SK-N-SH treated with all-trans-retinoic acid at 6 μM for 48 hours (cell line): ENCODE results near the gene FCHSD2.

Source experiments
- ATAC-seq: fragments of 200-7000 bp; cut with Tn5 transposase; 3 replicates; pipeline ENCODE4 v1.9.1; 2020; ENCODE audit warnings: mild to moderate bottlenecking, moderate library complexity
- ARNTL ChIP-seq: fragments of 450-650 bp; formaldehyde crosslinking; IDR thresholded peaks from 2 replicates; pipeline ENCODE4 v1.5.0; 2020; ENCODE audit warnings: low read depth, mild to moderate bottlenecking, moderate library complexity, borderline replicate concordance
- BACH2 ChIP-seq: fragments of 250-450 bp; sonication (Bioruptor Pico); IDR thresholded peaks from 2 replicates; pipeline ENCODE4 v1.9.0; 2021; ENCODE audit warnings: mild to moderate bottlenecking, borderline replicate concordance
- CREB5 ChIP-seq: fragments of 250-450 bp; sonication (Bioruptor Pico); IDR thresholded peaks from 2 replicates; pipeline ENCODE4 v1.5.1; 2020; ENCODE audit warnings: low read depth, mild to moderate bottlenecking, moderate library complexity
- CSDC2 ChIP-seq: fragments of 250-450 bp; sonication (Bioruptor Pico); IDR thresholded peaks from 2 replicates; pipeline ENCODE4 v1.5.0; 2020; ENCODE audit warnings: mild to moderate bottlenecking, moderate library complexity
- CSRNP3 ChIP-seq: fragments of 250-450 bp; sonication (Bioruptor Pico); IDR thresholded peaks from 2 replicates; pipeline ENCODE4 v1.5.1; 2021; ENCODE audit warnings: mild to moderate bottlenecking, moderate library complexity
- ESRRG ChIP-seq: fragments of 250-450 bp; sonication (Bioruptor Pico); IDR thresholded peaks from 2 replicates; pipeline ENCODE4 v1.6.1; 2021; ENCODE audit warnings: mild to moderate bottlenecking
- GLIS3 ChIP-seq: fragments of 250-450 bp; sonication (Bioruptor Pico); IDR thresholded peaks from 2 replicates; pipeline ENCODE4 v1.5.0; 2020; ENCODE audit warnings: mild to moderate bottlenecking, moderate library complexity
- ISL1 ChIP-seq: fragments of 250-450 bp; sonication (Bioruptor Pico); IDR thresholded peaks from 2 replicates; pipeline ENCODE4 v2.1.2; 2022; ENCODE audit warnings: mild to moderate bottlenecking, moderate library complexity
- OSR1 ChIP-seq: fragments of 250-450 bp; sonication (Bioruptor Pico); IDR thresholded peaks from 2 replicates; pipeline ENCODE4 v1.8.0; 2022; ENCODE audit warnings: moderate library complexity, mild to moderate bottlenecking, inconsistent platforms
- PATZ1 ChIP-seq: fragments of 250-450 bp; sonication (Bioruptor Pico); IDR thresholded peaks from 2 replicates; pipeline ENCODE4 v1.8.0; 2020; ENCODE audit warnings: mild to moderate bottlenecking, moderate library complexity, borderline replicate concordance
- POU6F1 ChIP-seq: fragments of 250-450 bp; sonication (Bioruptor Pico); IDR thresholded peaks from 2 replicates; pipeline ENCODE4 v1.8.0; 2021; ENCODE audit warnings: low read depth, mild to moderate bottlenecking, moderate library complexity, borderline replicate concordance
- PPARA ChIP-seq: fragments of 250-450 bp; sonication (Bioruptor Pico); IDR thresholded peaks from 2 replicates; pipeline ENCODE4 v1.5.0; 2020; ENCODE audit warnings: mild to moderate bottlenecking, borderline replicate concordance
- RARB ChIP-seq: fragments of 250-450 bp; sonication (Bioruptor Pico); IDR thresholded peaks from 2 replicates; pipeline ENCODE4 v1.8.0; 2021; ENCODE audit warnings: mild to moderate bottlenecking, moderate library complexity
- SNAI2 ChIP-seq: fragments of 250-450 bp; sonication (Bioruptor Pico); IDR thresholded peaks from 2 replicates; pipeline ENCODE4 v1.5.0; 2020; ENCODE audit warnings: mild to moderate bottlenecking, moderate library complexity
- TCF4 ChIP-seq: fragments of 250-450 bp; sonication (Bioruptor Pico); IDR thresholded peaks from 2 replicates; pipeline ENCODE4 v1.8.0; 2021; ENCODE audit warnings: mild to moderate bottlenecking, moderate library complexity, borderline replicate concordance
- TOX ChIP-seq: fragments of 250-450 bp; sonication (Bioruptor Pico); IDR thresholded peaks from 2 replicates; pipeline ENCODE4 v1.8.0; 2021; ENCODE audit warnings: mild to moderate bottlenecking, moderate library complexity, borderline replicate concordance
- TSHZ2 ChIP-seq: fragments of 250-450 bp; sonication (Bioruptor Pico); IDR thresholded peaks from 2 replicates; pipeline ENCODE4 v1.5.0; 2020; ENCODE audit warnings: mild to moderate bottlenecking, moderate library complexity
- ZC3H10 ChIP-seq: fragments of 250-450 bp; sonication (Bioruptor Pico); IDR thresholded peaks from 2 replicates; pipeline ENCODE4 v1.5.1; 2021; ENCODE audit warnings: mild to moderate bottlenecking, moderate library complexity
- ZFP3 ChIP-seq: fragments of 250-450 bp; sonication (Bioruptor Pico); IDR thresholded peaks from 2 replicates; pipeline ENCODE4 v1.5.0; 2020; ENCODE audit warnings: mild to moderate bottlenecking, moderate library complexity
- ZFP30 ChIP-seq: fragments of 450-650 bp; formaldehyde crosslinking; IDR thresholded peaks from 2 replicates; pipeline ENCODE4 v1.5.0; 2022; ENCODE audit warnings: mild to moderate bottlenecking, moderate library complexity
- ZNF565 ChIP-seq: fragments of 450-650 bp; formaldehyde crosslinking; conservative IDR thresholded peaks from 2 replicates; pipeline ENCODE4 v1.5.0; 2020; ENCODE audit warnings: low read depth, mild to moderate bottlenecking, moderate library complexity
- ZNF70 ChIP-seq: fragments of 450-650 bp; formaldehyde crosslinking; IDR thresholded peaks from 2 replicates; pipeline ENCODE4 v1.5.0; 2020; ENCODE audit warnings: mild to moderate bottlenecking, moderate library complexity
- ZNF8 ChIP-seq: fragments of 450-650 bp; formaldehyde crosslinking; IDR thresholded peaks from 2 replicates; pipeline ENCODE4 v1.5.0; 2020; ENCODE audit warnings: mild to moderate bottlenecking, moderate library complexity

Gene FCHSD2

GRCh38 chr11:73095613-73096012, 46.5 kb downstream of the FCHSD2 start (continued):
- TF ChIP-seq GLIS3 (CRISPR knock-in tag), result no peak
- TF ChIP-seq ISL1, result no peak

GRCh38 chr11:73091521-73092305, 50.4 kb downstream of the FCHSD2 start:
- TF ChIP-seq ZNF8 (no peak), TSHZ2 (CRISPR knock-in tag) (no peak), CSDC2 (CRISPR knock-in tag) (no peak), ESRRG (CRISPR knock-in tag) (no peak), CSRNP3 (CRISPR knock-in tag) (no peak), OSR1 (no peak), ZNF565 (CRISPR knock-in tag) (no peak), ZFP3 (CRISPR knock-in tag) (no peak), ZNF70 (no peak), POU6F1 (no peak), GLIS3 (CRISPR knock-in tag) (no peak), PPARA (CRISPR knock-in tag) (no peak), BACH2 (CRISPR knock-in tag) (no peak), ZC3H10 (no peak), CREB5 (CRISPR knock-in tag) (no peak), RARB (CRISPR knock-in tag) (no peak), TOX (CRISPR knock-in tag) (no peak), PATZ1 (CRISPR knock-in tag) (no peak), TCF4 (no peak)
- no peak for ATAC-seq

- TF ChIP-seq TOX (CRISPR knock-in tag), result no peak
- TF ChIP-seq PPARA (CRISPR knock-in tag), result no peak
- TF ChIP-seq RARB (CRISPR knock-in tag), result no peak
- TF ChIP-seq ZNF8, result no peak
- no peak for TF ChIP-seq TCF4
- TF ChIP-seq OSR1, result no peak
- no peak for TF ChIP-seq ARNTL
- TF ChIP-seq ZNF565 (CRISPR knock-in tag), result no peak
- no peak for TF ChIP-seq ZFP30
- no peak for TF ChIP-seq GLIS3 (CRISPR knock-in tag)
- TF ChIP-seq ESRRG (CRISPR knock-in tag), result no peak
- no peak for TF ChIP-seq SNAI2 (CRISPR knock-in tag)
- TF ChIP-seq ZFP3 (CRISPR knock-in tag), result no peak
- no peak for TF ChIP-seq POU6F1
- no peak for TF ChIP-seq CSDC2 (CRISPR knock-in tag)
- TF ChIP-seq ZNF70, result no peak
- no peak for TF ChIP-seq CSRNP3 (CRISPR knock-in tag)
- no peak for TF ChIP-seq CREB5 (CRISPR knock-in tag)
- no peak for ATAC-seq
These were observed 54.4 kb downstream of the FCHSD2 start for GRCh38 chr11:73087730-73088129.
